Measurements from ENCODE around the gene KRTAP9-8.
"Not testable (repeated sequence)": the region's sequence is repeated elsewhere in the genome, so short reads cannot be mapped to it uniquely, and the experiment has no call there.

The KRTAP9-8 gene

GRCh38 chr17:41237949-41238437, at the start of gene KRTAP9-8:
KRTAP9-8 (plus strand) TSS chr17:41237999; CDS start chr17:41238052, 53 bp downstream.
- not testable (repeated sequence) for H3K4me3 ChIP-seq (ENCODE audit: low read length)

GRCh38 chr17:41189837-41190318, 47.9 kb upstream of the KRTAP9-8 start, which contains the start of gene KRTAP9-1:
KRTAP9-1 (plus strand) TSS chr17:41189887; CDS start chr17:41189887, 0 bp downstream.
- H3K4me3 ChIP-seq (ENCODE audit: low read length) = not testable (repeated sequence)

- no peak for TF ChIP-seq ZNF274 (IDR thresholded peaks at IDR 0.05; ENCODE audit: low read depth, low read length)
- H3K4me3 ChIP-seq (ENCODE audit: low read length) = no peak overlapping the region
Observed at GRCh38 chr17:41190328-41190727, 47.5 kb upstream of the KRTAP9-8 start.

- TF ChIP-seq ZNF274 (IDR thresholded peaks at IDR 0.05; ENCODE audit: low read depth, low read length) = no peak
- no peak overlapping the region for H3K4me3 ChIP-seq (ENCODE audit: low read length)
Observed at GRCh38 chr17:41196068-41196467, 41.7 kb upstream of the KRTAP9-8 start.

- no peak for TF ChIP-seq ZNF274 (IDR thresholded peaks at IDR 0.05; ENCODE audit: low read depth, low read length)
Observed at GRCh38 chr17:41199421-41200078, 38.2 kb upstream of the KRTAP9-8 start.

GRCh38 chr17:41211845-41212466, 25.8 kb upstream of the KRTAP9-8 start:
- no peak for TF ChIP-seq ZNF274 (IDR thresholded peaks at IDR 0.05; ENCODE audit: low read depth, low read length)
- H3K4me3 ChIP-seq (ENCODE audit: low read length) = no peak overlapping the region

More at GRCh38 chr17:41199421-41200078, 38.2 kb upstream of the KRTAP9-8 start:
- no peak overlapping the region for H3K4me3 ChIP-seq (ENCODE audit: low read length)

- no peak for TF ChIP-seq ZNF274 (IDR thresholded peaks at IDR 0.05; ENCODE audit: low read depth, low read length)
Observed at GRCh38 chr17:41212524-41213169, 25.2 kb upstream of the KRTAP9-8 start.

GRCh38 chr17:41215681-41216080, 22.1 kb upstream of the KRTAP9-8 start:
- H3K4me3 ChIP-seq (ENCODE audit: low read length) = no peak overlapping the region
- TF ChIP-seq ZNF274 (IDR thresholded peaks at IDR 0.05; ENCODE audit: low read depth, low read length) = no peak

More at GRCh38 chr17:41212524-41213169, 25.2 kb upstream of the KRTAP9-8 start:
- no peak overlapping the region for H3K4me3 ChIP-seq (ENCODE audit: low read length)

GRCh38 chr17:41223821-41224220, 14.0 kb upstream of the KRTAP9-8 start:
- H3K4me3 ChIP-seq (ENCODE audit: low read length) = no peak overlapping the region
- TF ChIP-seq ZNF274 (IDR thresholded peaks at IDR 0.05; ENCODE audit: low read depth, low read length) = no peak

- no peak for TF ChIP-seq ZNF274 (IDR thresholded peaks at IDR 0.05; ENCODE audit: low read depth, low read length)
- no peak overlapping the region for H3K4me3 ChIP-seq (ENCODE audit: low read length)
Observed at GRCh38 chr17:41226051-41226450, 11.7 kb upstream of the KRTAP9-8 start.

- H3K4me3 ChIP-seq (ENCODE audit: low read length) = not testable (repeated sequence)
Observed at GRCh38 chr17:41226598-41227095, 11.2 kb upstream of the KRTAP9-8 start, which contains the start of gene KRTAP9-2. KRTAP9-2 (plus strand) TSS chr17:41226648; CDS start chr17:41226655, 7 bp downstream.

- H3K4me3 ChIP-seq (ENCODE audit: low read length) = no peak overlapping the region
- TF ChIP-seq ZNF274 (IDR thresholded peaks at IDR 0.05; ENCODE audit: low read depth, low read length) = no peak
Observed at GRCh38 chr17:41230094-41230493, 7.7 kb upstream of the KRTAP9-8 start.

GRCh38 chr17:41231731-41232130, 6.1 kb upstream of the KRTAP9-8 start:
- H3K4me3 ChIP-seq (ENCODE audit: low read length) = no peak overlapping the region
- no peak for TF ChIP-seq ZNF274 (IDR thresholded peaks at IDR 0.05; ENCODE audit: low read depth, low read length)

GRCh38 chr17:41232399-41233105, 5.2 kb upstream of the KRTAP9-8 start, which contains the start of gene KRTAP9-3:
KRTAP9-3 (plus strand) TSS chr17:41232449; CDS start chr17:41232502, 53 bp downstream.
- H3K4me3 ChIP-seq (ENCODE audit: low read length) = not testable (repeated sequence)

GRCh38 chr17:41237116-41237515, 683 bp upstream of the KRTAP9-8 start:
- not testable (repeated sequence) for H3K4me3 ChIP-seq (ENCODE audit: low read length)

- H3K4me3 ChIP-seq (ENCODE audit: low read length) = not testable (repeated sequence)
Observed at GRCh38 chr17:41246995-41247787, 9.4 kb downstream of the KRTAP9-8 start.

- not testable (repeated sequence) for H3K4me3 ChIP-seq (ENCODE audit: low read length)
Observed at GRCh38 chr17:41249637-41250240, 11.9 kb downstream of the KRTAP9-8 start, which contains the start of gene KRTAP9-4. KRTAP9-4 (plus strand) TSS chr17:41249687; CDS start chr17:41249721, 34 bp downstream.

Measured in GM08714 (cell line).